HG02798 (cell line): ENCODE results near the gene CCDC170.
"Not testable (repeated sequence)": the region's sequence is repeated elsewhere in the genome, so short reads cannot be mapped to it uniquely, and the experiment has no call there.

Experiments used
- ATAC-seq: cut with Tn5 transposase; IDR thresholded peaks from one replicate; pipeline ENCODE4 v1.9.1; 2021; ENCODE audit warnings: mild to moderate bottlenecking; ENCODE audit not compliant: unreplicated experiment, poor library complexity

The CCDC170 gene

DNA sequence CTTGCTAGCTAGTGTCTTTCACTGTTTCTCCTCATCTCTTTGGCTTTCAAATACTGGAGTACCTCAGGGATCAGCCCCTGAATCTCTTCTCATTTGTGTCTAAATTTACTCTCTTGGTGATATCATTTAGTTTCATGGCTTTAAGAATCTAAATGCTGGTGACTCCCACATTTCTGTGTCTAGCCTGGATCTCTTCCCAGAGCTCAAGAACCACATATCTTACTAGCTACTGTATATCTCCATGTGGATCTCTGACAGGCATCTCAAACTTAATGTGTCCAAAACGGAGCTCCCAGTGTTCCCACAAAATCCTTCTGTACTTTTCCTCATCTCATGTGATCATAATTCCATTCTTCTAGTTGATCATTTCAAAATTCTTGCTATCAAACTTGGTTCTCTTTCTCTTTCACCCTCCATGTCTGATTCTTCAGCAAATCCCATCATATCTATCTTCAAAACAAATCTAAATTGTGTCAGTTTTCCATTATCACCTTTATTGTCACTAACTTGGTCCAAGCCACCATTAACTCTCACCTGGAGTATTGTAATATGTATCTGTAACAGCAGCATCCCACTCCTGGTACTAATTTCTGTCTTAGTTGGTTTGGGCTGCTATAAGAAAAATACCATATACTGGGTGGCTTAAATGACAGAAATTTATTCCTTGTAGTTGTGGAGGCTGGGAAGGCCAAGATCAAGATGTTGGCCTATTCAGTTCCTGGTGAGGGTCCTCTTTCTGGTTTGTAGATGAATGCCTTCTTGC lies 45.9 kb downstream of the CCDC170 start:
- ATAC-seq: no peak

DNA sequence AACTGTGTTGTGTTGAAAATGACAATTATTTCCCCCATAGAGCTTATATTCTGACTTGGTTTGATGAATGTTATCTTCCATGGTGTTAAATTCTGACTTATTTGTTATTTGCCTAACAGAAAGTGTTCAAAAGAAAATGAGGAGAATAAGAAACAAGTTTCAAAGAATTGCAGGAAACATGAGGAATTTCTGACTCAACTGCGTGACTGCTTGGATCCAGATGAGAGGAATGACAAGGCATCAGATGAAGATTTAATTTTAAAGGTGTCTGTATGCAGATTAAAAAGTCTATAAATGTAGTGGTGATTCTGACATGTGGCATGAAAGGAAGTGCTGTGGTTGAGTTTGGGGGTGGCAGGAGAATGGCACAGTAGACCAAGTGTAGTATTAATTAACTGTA lies 50.6 kb downstream of the CCDC170 start:
- no peak for ATAC-seq

DNA sequence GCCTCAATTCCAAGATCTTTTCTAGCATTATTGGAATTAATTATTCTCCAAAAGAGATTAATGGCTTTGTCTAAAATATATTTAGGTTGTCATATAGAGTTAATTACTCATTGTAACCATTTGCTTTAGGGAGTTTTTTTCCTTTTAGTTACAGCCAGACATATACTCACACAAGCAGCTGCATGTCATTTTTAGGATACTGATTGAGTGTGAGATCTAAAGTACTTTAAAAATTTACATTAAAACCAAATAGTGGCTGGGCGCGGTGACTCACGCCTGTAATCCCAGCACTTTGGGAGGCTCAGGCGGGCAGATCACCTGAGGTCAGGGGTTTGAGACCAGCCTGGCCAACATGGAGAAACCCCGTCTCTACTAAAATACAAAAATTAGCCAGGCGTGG lies 51.1 kb downstream of the CCDC170 start:
- not testable (repeated sequence) for ATAC-seq

DNA sequence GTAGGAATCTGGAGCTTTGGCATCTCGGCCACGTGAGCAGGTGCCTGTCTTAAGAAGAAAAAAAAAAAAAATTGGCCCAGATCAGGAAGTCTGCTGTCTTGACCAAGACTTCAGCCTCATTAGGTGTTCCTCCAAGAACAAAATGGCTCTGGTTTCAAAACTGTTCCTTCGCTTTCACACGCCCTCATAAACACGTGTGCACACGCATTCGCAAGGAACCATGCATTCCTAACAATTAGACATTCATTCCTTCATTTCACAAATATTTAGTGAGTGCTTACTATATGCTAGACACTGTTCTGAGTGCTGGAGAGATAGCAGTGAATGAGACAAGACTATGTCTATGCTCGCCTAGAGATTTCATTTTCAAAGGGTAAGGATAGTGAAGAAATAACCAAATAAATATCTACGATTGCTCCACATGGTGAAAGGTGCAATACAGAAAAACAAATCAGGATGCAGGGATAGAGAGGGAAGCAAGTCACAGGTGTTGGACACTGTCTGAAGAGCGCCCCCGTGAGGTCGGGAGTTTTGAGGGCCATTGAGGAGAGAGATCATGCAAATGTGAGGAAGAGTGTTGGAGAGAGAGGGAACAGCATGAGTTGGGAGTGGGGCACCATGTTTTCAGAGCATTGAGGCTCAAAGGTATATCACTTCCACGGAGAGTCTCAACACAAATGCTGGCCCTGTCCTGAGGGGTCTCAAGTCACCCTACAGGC lies 53.3 kb downstream of the CCDC170 start:
- no peak for ATAC-seq

DNA sequence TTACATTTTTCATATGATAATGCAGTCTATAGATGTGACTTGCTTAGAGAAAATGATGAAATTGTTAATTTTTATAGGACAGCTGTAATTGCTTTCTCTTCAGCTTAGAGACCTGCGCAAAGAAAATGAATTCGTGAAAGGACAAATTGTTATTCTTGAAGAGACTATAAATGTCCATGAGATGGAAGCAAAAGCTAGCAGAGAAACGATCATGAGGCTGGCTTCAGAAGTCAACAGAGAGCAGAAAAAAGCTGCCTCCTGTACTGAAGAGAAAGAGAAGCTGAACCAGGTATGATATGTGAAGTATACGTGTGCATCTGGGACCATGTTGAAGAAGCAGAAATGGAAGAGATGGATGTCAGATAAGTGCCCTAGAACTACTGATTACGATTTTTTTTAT lies 54.4 kb downstream of the CCDC170 start:
- ATAC-seq: no peak

DNA sequence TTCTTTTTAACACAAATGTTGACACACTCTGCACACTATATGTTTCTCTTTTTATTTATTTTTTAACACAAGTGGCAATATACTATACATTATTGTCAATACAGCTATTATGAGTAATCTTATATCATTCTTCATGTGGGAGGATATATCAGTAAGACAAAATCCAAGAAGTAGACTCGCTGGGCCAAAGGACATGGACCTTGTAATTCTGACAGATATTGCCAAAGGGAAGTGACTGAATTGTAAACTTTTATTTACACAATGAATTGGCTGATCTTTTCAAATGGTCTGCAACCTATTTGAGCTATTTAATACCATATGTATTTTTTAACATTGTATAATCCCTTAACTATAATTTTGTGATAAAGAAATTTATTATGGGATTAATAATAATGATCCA lies 56.0 kb downstream of the CCDC170 start:
- ATAC-seq: no peak

DNA sequence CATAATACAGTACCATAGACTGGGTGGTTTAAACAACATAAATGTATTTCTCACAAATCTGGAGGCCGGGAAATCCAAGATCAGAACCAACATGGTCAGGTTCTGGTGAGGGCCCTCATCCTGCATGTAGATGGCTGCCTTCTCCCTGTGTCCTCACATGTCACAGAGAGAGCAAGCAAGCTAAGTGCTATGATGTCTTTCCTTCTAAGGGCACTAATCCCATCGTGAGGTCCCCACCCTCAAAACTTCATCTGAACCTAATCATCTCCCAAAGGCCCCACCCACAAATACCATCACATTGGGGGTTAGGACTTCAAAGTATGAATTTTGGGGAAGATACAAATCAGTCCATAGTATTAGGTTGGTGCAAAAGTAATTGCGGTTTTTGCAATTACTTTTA lies 56.8 kb downstream of the CCDC170 start:
- ATAC-seq: no peak

DNA sequence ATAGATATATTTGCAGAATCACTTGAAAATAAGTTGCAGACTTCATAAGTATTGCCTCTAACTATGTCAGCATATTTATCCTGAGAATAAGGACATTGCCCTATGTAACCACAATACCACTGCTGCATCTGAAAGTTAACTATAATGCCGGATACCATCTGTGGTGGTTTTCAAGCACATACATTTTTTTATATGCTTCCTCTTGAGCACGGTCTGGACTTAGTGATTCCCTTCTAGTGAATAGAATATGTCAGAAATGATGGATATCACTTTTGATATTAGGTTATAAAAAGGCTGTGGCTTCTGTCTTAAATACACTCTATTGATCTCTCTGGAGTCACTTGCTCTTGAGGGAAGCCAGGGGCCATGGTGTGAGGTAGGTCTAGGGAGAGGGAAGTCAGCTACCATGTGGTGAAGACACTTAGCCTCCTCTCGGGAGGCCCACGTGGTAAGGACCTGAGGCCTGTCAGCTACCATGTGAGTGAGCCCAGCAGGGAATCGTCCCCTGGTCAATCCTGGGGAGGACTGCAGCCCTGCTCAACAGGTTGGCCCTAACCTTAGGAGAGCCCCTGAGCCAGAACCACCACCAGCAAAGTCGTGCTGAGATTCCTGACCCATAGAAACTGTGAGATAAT lies 57.5 kb downstream of the CCDC170 start:
- no peak for ATAC-seq

DNA sequence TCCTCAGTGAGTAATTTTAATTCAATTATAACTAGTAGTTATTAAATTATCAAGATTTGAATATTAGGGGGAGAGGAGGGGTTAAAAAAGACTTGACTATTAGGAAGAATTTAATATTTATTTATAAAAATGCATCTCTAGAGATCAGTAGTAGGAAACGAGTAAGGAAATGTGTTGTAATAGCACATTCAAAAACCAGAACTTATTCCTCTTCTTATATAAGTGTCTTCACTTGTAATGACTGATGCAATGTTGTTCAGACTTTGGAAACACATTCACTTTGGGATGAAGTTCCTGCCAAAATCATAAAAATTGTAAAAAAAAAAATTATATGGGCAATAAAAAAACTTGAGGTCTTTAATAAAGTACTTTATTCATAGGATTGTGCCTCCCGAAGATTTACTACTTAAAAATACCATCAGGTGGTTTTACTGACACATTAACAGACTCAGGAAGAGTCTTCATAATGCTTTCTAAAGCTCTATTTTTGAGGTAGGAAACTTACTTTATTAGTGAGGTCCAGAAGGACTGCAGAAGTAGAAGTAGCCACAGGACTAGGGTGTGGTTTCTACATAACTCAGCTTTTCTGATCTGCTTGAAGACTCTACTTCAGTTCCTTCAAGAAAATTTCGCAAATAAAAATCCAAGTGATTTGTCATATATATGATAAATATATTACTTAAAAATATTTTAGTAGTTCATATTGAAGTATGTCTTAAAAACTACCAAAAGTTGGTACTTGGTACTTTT lies 59.8 kb downstream of the CCDC170 start:
- ATAC-seq: no peak

DNA sequence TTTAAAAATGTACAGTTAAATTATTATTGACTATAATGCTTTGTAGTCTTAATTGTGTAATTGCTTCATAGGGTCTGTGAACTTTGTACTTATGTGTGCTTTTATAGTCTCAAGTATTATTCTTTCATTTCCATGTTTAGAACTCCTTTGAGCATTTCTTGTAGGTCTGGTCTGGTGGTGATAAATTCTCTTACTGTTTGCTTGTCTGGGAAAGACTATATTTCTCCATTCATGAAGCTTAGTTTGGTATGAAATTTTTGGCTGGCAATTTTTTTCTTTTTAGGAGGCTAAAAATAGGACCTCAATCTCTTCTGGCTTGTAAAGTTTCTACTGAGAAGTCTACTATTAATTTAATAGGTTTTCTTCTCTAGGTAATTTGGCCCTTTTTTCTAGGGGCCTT lies 67.4 kb downstream of the CCDC170 start:
- no peak for ATAC-seq

DNA sequence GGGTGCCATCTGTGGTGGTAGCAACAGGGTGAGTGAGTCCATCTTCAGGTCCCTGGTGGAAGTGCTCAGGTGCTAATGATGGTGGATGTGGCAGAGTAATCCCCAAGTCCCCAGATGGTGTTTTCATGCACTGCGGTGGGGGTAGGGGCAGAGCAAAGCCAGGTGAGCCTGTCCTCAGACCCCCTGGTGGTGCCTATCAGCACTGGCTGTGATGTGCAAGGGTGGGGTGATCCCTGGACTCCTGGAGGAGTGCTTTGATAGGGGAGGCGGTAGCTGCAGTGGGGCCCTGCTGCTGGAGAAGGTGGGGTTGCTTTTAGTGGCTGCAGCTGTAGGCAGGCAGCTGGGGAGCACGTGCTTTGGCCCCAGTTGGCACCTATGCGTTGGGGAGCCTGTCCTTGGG lies 70.8 kb downstream of the CCDC170 start:
- ATAC-seq: no peak

DNA sequence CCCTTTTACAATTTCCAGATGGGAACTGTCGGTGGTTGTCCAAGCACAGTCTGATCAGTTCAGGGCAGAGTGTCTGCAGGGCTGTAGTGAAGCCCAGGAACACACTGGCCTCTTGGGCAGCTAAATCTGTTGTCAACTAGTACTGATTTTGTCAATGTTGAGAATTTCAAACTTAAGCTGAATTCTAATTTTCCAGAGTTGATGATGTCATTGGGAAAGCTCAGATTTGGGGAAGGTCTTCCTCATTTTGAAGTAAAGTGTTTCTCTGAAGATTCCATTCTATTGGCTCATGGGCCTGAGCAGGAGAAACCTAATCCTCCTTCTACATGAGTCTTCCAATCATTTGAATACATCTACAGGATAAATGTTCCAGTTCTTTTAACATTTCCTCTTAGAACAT lies 72.1 kb downstream of the CCDC170 start:
- ATAC-seq: no peak

DNA sequence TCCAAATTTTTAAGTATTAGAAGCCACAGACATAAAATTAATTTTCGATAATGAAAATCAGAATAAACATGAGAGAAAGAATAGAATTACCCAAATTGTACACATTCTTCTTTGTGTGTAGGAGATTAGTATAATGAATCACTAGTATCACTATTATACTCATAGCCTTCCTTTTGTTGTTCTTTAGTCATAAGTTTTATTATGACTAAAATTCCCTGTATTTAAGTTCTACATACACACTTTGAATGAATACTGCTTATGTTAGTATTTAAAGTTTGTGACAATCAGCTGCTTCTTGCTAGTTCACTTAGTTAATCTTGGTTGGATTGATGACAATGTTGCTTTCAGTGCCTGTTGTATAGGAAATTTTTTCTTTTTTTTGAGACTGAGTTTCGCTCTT lies 72.7 kb downstream of the CCDC170 start:
- no peak for ATAC-seq

DNA sequence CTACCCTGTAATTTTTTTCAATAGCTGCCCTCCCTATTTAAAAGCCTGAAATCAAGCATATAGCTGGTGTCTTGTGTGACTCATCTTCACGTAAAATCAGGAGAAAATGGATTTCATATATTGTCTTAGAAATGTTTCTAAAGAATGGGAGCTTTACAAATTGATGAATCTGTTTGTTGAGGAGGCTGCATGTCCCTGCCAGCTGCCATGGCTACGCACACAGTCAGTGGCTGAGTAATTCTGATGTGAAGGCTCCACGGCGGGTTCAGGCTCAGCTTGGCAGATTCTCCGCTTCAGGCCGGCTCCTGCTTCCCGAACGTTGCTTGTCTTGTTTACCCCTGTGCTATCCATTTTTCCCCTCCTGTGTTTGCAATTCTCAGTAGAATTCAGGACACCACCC lies 82.8 kb downstream of the CCDC170 start:
- no peak for ATAC-seq

DNA sequence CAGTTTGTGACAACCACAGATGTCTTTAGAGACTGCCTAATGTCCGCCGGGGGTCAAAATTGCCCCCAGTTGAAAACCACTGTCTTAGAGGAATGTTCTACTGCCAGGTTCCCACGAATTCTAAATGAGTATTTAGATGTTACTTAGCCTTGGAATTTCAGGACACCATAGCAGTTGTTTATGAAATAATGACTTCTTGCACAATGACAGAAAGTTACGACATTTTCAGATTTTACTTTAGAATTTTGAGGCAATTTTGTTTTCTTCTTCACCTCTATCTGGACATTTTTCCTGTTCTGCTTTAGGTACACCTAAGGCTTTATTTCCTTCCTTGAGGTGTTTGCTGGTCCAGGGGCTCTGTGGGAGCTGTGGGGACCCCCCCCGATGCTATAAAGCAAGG lies 83.4 kb downstream of the CCDC170 start:
- ATAC-seq: no peak

DNA sequence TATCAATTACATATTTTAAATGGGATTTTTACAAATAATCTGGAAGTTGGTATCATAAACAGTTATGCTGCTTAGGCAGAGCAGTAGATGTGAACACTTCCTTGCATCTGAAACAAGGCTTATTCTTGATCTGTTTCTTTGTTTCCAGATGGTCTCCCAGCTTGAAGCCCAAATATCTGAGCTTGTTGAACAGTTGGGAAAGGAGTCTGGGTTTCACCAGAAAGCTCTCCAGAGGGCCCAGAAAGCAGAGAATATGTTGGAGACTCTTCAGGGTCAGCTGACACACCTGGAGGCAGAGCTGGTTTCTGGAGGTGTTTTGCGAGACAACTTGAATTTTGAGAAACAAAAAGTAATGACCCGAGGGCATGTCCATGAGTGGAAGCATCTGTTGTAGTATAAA lies 91.9 kb downstream of the CCDC170 start:
- ATAC-seq: no peak

DNA sequence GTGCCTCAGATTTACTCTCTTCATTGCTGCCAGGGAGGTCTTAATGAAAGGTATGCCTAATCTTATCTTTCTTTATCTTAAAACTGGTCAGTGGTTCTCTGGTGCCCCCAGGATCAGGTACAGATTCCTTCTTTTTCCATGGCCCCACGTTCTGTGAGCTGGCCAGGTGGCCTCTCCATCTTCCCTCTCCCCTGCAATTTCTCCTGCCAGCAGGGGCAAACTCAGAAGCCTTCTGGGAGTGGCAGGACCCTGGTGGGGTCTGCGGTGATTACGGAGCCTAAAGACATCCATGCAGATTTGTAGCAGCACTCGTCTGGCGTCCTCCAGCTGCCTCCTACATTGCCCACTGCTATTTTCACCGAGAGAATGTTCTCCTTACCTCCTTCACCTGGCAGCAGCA lies 95.8 kb downstream of the CCDC170 start:
- ATAC-seq: no peak

DNA sequence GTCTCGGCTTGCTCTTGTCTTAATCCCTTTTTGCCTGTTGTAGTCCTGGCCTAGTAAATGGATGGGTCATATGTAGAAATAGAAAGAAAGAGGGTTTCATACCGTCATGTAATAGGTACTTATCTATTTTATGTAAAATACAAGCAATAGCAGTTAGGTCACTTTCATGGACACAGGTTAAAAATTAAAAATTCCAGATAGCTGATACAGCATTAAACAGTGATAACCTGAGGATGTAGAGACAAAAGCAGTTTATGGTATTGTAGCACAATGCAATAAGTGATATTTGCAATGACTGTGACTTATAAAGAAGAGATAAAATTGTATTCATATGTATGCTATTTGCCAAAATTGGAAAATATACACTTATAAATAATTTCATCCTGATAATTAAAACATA lies 96.9 kb downstream of the CCDC170 start:
- ATAC-seq: no peak

DNA sequence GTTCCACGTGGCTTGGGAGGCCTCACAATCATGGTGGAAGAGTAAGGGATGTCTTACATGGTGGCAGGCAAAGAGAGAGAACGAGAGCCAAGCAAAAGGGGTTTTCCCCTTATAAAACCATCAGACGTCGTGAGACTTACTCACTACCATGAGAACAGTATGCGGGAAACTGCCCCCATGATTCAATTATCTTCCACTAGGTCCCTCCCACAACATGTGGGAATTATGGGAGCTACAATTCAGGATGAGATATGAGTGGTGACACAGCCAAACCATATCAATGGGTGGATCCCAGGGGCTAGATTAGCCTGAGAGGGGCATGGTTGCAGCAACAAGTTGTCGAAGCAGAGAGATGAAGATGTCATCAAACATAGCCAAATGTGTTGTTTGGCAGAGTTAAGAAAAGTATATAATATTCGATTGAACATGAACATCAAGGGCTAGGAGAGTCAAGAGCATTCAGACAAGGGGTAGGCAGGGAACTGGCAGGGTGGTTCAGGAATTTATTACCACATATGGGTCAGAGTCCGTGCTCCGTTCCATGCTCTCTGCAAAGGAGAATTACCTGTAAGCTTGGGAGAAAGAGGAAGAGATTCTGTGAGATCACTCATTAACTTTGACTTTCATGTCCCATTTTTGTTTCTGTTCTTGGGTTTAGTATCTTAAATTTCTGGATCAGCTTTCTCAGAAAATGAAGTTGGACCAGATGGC lies 98.8 kb downstream of the CCDC170 start:
- ATAC-seq: no peak

DNA sequence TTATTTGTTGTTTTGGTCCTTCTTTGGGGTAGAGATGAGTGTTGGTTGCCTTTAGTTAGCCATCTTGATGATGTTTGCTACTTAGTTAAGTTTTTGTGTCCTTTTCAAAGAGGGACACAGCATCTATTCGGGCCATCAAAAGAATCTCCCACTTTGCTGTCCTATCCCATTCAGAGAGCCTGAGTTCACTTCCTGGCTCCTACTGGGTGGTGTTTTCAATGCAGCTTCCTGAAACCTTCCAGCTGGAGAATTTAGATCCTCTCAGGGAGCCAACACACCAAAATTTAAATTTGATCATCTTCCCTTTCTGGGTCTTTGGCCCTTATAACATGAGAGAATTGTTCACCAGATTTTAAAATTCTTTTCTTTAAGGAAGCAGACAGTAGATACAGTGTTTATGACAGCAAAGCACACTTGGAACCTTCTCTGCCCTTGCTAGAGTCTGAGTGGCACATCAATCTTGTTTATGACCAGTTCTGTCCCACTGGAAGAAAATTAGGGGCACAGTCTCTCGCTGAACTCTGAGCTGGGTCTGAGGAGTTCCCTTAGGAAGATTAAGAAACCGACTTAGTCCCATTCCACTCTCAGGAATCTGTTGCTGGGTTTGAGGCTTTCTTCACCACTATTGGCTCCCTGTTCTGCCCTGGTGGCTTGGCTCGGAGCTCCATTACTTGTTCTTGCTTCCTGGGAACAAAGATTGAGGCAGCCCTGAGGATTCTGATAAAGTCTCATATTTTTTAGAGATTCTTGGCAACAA lies 115.5 kb downstream of the CCDC170 start:
- ATAC-seq: no peak
